HEK293 (cell line): Measurements from ENCODE around the gene PFDN1.

Experiments
- CTCF ChIA-PET: fragments of 350-600 bp; formaldehyde crosslinking; extraction: SDS; loops from one replicate; lab custom pipeline; 2021; ENCODE audit warnings: antibody characterized with exemption; lab: Yijun Ruan, JAX
- POLR2A ChIA-PET: fragments of 300-600 bp; formaldehyde crosslinking; extraction: SDS; loops from one replicate; lab custom pipeline; 2020; ENCODE audit warnings: antibody characterized with exemption, inconsistent platforms; lab: Yijun Ruan, JAX
- H3K27ac ChIP-seq: fragments of 200-500 bp; sonication (Bioruptor generic); 2 replicates; pipeline ENCODE4 v1.5.1; 2014; ENCODE audit warnings: low read depth, low read length, control low read depth, inconsistent platforms; ENCODE audit errors: extremely low read depth
- H3K36me3 ChIP-seq, 2 experiments: fragments of 200-500 bp in 1 of 2; sonication (Bioruptor generic) in 1 of 2; 1 replicate in 1 of 2; 2 replicates in 1 of 2; pipeline ENCODE4 v1.5.1; 2014 to 2017; ENCODE audit warnings: inconsistent platforms in 2 of 2, low read length in 2 of 2; ENCODE audit not compliant: control insufficient read depth in 2 of 2, insufficient read depth in 1 of 2
- H3K4me1 ChIP-seq: fragments of 200-500 bp; sonication (Bioruptor generic); 2 replicates; pipeline ENCODE4 v1.5.1; 2014; ENCODE audit warnings: mild to moderate bottlenecking, low read length, inconsistent platforms; ENCODE audit not compliant: control insufficient read depth, insufficient read depth
- H3K4me3 ChIP-seq: 2 replicates; pipeline ENCODE4 v1.5.1; 2011; ENCODE audit warnings: low read depth, mild to moderate bottlenecking, control low read depth, low read length, moderate library complexity
- H3K9me3 ChIP-seq: fragments of 200-500 bp; sonication (Bioruptor generic); 2 replicates; pipeline ENCODE4 v1.5.1; 2014; ENCODE audit warnings: low read depth, low read length, inconsistent platforms; ENCODE audit not compliant: control insufficient read depth, insufficient read depth
- BCL11B ChIP-seq: fragments of 450-650 bp; formaldehyde crosslinking; IDR thresholded peaks from 2 replicates; pipeline ENCODE4 v1.5.1; 2016; ENCODE audit warnings: low read depth, missing biosample characterization, missing genetic modification characterization
- EGR2 ChIP-seq: fragments of 450-650 bp; formaldehyde crosslinking; IDR thresholded peaks from 2 replicates; pipeline ENCODE4 v1.5.1; 2016; ENCODE audit warnings: low read depth, missing biosample characterization, missing genetic modification characterization
- GFI1B ChIP-seq: fragments of 450-650 bp; formaldehyde crosslinking; IDR thresholded peaks from 2 replicates; pipeline ENCODE4 v1.5.1; 2016; ENCODE audit warnings: missing biosample characterization, missing genetic modification characterization
- KLF7 ChIP-seq: fragments of 450-650 bp; formaldehyde crosslinking; IDR thresholded peaks from 2 replicates; pipeline ENCODE4 v1.5.1; 2016; ENCODE audit warnings: missing biosample characterization, missing genetic modification characterization, borderline replicate concordance
- OSR2 ChIP-seq: fragments of 450-650 bp; formaldehyde crosslinking; IDR thresholded peaks from 2 replicates; pipeline ENCODE4 v1.5.1; 2016; ENCODE audit warnings: missing biosample characterization, missing genetic modification characterization
- SALL2 ChIP-seq: fragments of 450-650 bp; formaldehyde crosslinking; IDR thresholded peaks from 2 replicates; pipeline ENCODE4 v1.5.0; 2017; ENCODE audit warnings: missing biosample characterization, mild to moderate bottlenecking, missing genetic modification characterization, borderline replicate concordance
- SP3 ChIP-seq: fragments of 450-650 bp; formaldehyde crosslinking; IDR thresholded peaks from 2 replicates; pipeline ENCODE4 v1.5.1; 2016; ENCODE audit warnings: missing biosample characterization, missing genetic modification characterization
- WT1 ChIP-seq: fragments of 450-650 bp; formaldehyde crosslinking; IDR thresholded peaks from 2 replicates; pipeline ENCODE4 v1.5.1; 2016; ENCODE audit warnings: missing biosample characterization, missing genetic modification characterization
- ZFHX2 ChIP-seq: fragments of 450-650 bp; formaldehyde crosslinking; conservative IDR thresholded peaks from 2 replicates; pipeline ENCODE4 v1.5.1; 2016; ENCODE audit warnings: missing biosample characterization, missing genetic modification characterization
- ZFP37 ChIP-seq: fragments of 450-650 bp; formaldehyde crosslinking; IDR thresholded peaks from 2 replicates; pipeline ENCODE4 v1.5.1; 2016; ENCODE audit warnings: missing biosample characterization, missing genetic modification characterization
- ZNF112 ChIP-seq: fragments of 450-650 bp; formaldehyde crosslinking; IDR thresholded peaks from 2 replicates; pipeline ENCODE4 v1.5.0; 2017; ENCODE audit warnings: missing biosample characterization, missing genetic modification characterization
- ZNF155 ChIP-seq: fragments of 450-650 bp; formaldehyde crosslinking; IDR thresholded peaks from 2 replicates; pipeline ENCODE4 v1.5.1; 2016; ENCODE audit warnings: missing biosample characterization, missing genetic modification characterization
- ZNF23 ChIP-seq: fragments of 450-650 bp; formaldehyde crosslinking; IDR thresholded peaks from 2 replicates; pipeline ENCODE4 v1.5.1; 2016; ENCODE audit warnings: missing biosample characterization, missing genetic modification characterization, borderline replicate concordance
- ZNF302 ChIP-seq: fragments of 450-650 bp; formaldehyde crosslinking; IDR thresholded peaks from 2 replicates; pipeline ENCODE4 v1.5.1; 2016; ENCODE audit warnings: missing biosample characterization, missing genetic modification characterization, low read depth
- ZNF600 ChIP-seq: fragments of 450-650 bp; formaldehyde crosslinking; IDR thresholded peaks from 2 replicates; pipeline ENCODE4 v1.5.1; 2016; ENCODE audit warnings: missing biosample characterization, missing genetic modification characterization
- ZNF658 ChIP-seq: fragments of 450-650 bp; formaldehyde crosslinking; IDR thresholded peaks from 2 replicates; pipeline ENCODE4; 2016; ENCODE audit warnings: missing biosample characterization, missing genetic modification characterization
- ZNF677 ChIP-seq: fragments of 450-650 bp; IDR thresholded peaks from 2 replicates; pipeline ENCODE4 v1.5.0; 2018; ENCODE audit warnings: missing biosample characterization, mild to moderate bottlenecking, missing genetic modification characterization, moderate library complexity
- ZNF747 ChIP-seq: fragments of 450-650 bp; formaldehyde crosslinking; IDR thresholded peaks from 2 replicates; pipeline ENCODE4 v1.5.1; 2016; ENCODE audit warnings: missing biosample characterization, missing genetic modification characterization
- ZNF843 ChIP-seq: fragments of 450-650 bp; formaldehyde crosslinking; IDR thresholded peaks from 2 replicates; pipeline ENCODE4 v1.5.1; 2016; ENCODE audit warnings: missing biosample characterization, missing genetic modification characterization
- TF ChIP-seq, protein P1 (sequence below): fragments of 450-650 bp; formaldehyde crosslinking; IDR thresholded peaks from 2 replicates; pipeline ENCODE4 v1.5.0; 2017; ENCODE audit warnings: missing biosample characterization, missing genetic modification characterization, borderline replicate concordance
- TF ChIP-seq, protein P2 (sequence below): fragments of 450-650 bp; formaldehyde crosslinking; IDR thresholded peaks from 2 replicates; pipeline ENCODE4 v1.5.1; 2016; ENCODE audit warnings: missing biosample characterization, missing genetic modification characterization
- TF ChIP-seq, protein P3 (sequence below): fragments of 450-650 bp; formaldehyde crosslinking; IDR thresholded peaks from 2 replicates; pipeline ENCODE4 v1.5.1; 2016; ENCODE audit warnings: missing biosample characterization, missing genetic modification characterization
- TF ChIP-seq, protein P4 (sequence below): fragments of 450-650 bp; formaldehyde crosslinking; IDR thresholded peaks from 2 replicates; pipeline ENCODE4 v1.5.1; 2016; ENCODE audit warnings: missing biosample characterization, missing genetic modification characterization

Gene PFDN1

DNA sequence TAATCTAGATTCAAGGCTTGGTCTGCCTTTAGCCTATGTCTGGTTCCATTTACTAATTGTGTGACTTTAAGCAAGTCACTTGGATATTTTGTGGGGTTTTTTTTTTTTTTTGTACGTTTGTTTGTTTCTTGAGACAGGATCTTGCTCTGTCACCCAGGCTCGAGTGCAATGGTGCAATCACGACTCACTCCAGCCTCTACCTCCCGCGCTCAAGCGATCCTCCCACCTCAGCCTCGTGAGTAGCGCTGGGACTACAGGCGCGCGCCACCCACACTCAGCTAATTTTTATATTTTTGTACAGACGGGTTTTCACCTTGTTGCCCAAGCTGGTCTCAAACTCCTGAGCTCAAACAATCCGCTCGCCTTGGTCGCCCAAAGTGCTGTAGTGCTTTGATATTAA, 1.1 kb upstream of the PFDN1 start:
- Histone ChIP-seq H3K9me3 (no peaks in the 10 kb centered on the region), H3K27ac (no peak overlapping the region), H3K36me3 (peaks cover 6 to 7% of the 10 kb centered on the region in 2 experiments; a peak in 2 of 3 replicates), H3K4me3 (no peak overlapping the region)
- POLR2A ChIA-PET, result interaction anchor here (1.1 to 2.5 kb wide), 3 partner anchors 7 to 42 kb away, joined by 7 to 37 read pairs (median 9); partner anchors contain the start of gene HBEGF
- CTCF ChIA-PET, result interaction anchor here (1.0 to 3.8 kb wide), 2 partner anchors 14 to 42 kb away, joined by 3 to 27 read pairs; partner anchors contain the start of gene HBEGF
- TF ChIP-seq EGR2 (tag by site-specific recombination) (peak; percentile 28; the same call in 1 of the 2 replicates), WT1 (tag by site-specific recombination) (no peak), ZFHX2 (0 out of 2 replicates have a peak, but pooled peaks have one; percentile 20)
- TF ChIP-seq, protein P1, sequence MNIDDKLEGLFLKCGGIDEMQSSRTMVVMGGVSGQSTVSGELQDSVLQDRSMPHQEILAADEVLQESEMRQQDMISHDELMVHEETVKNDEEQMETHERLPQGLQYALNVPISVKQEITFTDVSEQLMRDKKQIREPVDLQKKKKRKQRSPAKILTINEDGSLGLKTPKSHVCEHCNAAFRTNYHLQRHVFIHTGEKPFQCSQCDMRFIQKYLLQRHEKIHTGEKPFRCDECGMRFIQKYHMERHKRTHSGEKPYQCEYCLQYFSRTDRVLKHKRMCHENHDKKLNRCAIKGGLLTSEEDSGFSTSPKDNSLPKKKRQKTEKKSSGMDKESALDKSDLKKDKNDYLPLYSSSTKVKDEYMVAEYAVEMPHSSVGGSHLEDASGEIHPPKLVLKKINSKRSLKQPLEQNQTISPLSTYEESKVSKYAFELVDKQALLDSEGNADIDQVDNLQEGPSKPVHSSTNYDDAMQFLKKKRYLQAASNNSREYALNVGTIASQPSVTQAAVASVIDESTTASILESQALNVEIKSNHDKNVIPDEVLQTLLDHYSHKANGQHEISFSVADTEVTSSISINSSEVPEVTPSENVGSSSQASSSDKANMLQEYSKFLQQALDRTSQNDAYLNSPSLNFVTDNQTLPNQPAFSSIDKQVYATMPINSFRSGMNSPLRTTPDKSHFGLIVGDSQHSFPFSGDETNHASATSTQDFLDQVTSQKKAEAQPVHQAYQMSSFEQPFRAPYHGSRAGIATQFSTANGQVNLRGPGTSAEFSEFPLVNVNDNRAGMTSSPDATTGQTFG (tag by site-specific recombination), result no peak
- TF ChIP-seq, all 188 proteins: peak for 2
- peaks cover 15% of the 10 kb centered on the region for H3K4me1 ChIP-seq

DNA sequence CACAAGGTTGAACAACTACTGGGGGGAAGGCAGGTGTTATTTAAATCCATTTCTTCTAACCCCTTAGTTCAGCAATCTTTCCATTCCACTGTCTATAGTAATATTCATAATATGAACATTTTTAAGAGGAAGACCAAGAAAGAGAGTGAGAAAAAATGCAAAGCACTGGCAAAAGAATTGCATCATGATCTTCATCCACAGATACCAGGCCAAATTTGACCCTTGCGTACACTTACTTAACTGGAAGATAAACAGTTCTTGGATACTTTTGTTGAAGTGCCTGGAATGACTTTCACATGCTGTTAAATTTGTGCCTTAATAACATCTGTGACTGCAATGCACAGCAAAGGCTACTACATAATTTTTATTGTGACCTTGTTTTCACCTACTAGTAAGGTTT, 1.8 kb downstream of the PFDN1 start:
- H3K27ac ChIP-seq, result no peak overlapping the region
- CTCF ChIA-PET, result no interaction called here
- POLR2A ChIA-PET, result interaction anchor here (2.5 kb wide), 1 partner anchor 45 kb away, joined by 37 read pairs; the partner anchor contains the start of gene HBEGF

DNA sequence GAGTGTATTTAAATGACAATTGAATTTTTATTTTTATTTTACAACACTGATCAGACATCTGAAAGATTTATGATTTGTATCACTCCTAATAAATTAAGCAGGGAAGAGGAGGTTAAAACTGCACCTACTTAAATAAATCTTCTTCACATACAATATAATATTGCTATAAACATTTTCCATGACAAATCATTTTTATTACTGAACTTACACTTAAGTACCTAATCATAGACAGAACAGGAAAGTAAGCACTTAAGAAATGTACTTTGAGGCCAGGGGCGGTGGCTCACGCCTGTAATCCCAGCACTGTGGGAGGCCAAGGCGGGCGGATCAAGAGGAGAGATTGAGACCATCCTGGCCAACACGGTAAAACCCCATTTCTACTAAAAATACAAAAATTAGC, 3.8 kb downstream of the PFDN1 start:
- Histone ChIP-seq H3K9me3 (no peaks in the 10 kb centered on the region), H3K4me1 (peaks cover 45% of the 10 kb centered on the region), H3K4me3 (no peak overlapping the region), H3K27ac (no peak overlapping the region), H3K36me3 (peaks cover 7 to 10% of the 10 kb centered on the region in 2 experiments; a peak in 2 of 3 replicates)
- POLR2A ChIA-PET, result no interaction called here
- CTCF ChIA-PET, result interaction anchor here (0.8 to 1.5 kb wide), 2 partner anchors 44 to 54 kb away, joined by 3 to 7 read pairs; no protein-coding TSS in a partner anchor
- TF ChIP-seq, protein P2, sequence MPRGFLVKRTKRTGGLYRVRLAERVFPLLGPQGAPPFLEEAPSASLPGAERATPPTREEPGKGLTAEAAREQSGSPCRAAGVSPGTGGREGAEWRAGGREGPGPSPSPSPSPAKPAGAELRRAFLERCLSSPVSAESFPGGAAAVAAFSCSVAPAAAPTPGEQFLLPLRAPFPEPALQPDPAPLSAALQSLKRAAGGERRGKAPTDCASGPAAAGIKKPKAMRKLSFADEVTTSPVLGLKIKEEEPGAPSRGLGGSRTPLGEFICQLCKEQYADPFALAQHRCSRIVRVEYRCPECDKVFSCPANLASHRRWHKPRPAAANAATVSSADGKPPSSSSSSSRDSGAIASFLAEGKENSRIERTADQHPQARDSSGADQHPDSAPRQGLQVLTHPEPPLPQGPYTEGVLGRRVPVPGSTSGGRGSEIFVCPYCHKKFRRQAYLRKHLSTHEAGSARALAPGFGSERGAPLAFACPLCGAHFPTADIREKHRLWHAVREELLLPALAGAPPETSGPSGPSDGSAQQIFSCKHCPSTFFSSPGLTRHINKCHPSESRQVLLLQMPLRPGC (tag by site-specific recombination), result no peak
- TF ChIP-seq ZNF843 (tag by site-specific recombination), result no peak
- no peak for TF ChIP-seq ZNF747 (tag by site-specific recombination)
- TF ChIP-seq ZNF600 (tag by site-specific recombination), result no peak
- no peak for TF ChIP-seq BCL11B (tag by site-specific recombination)
- no peak for TF ChIP-seq ZNF23 (tag by site-specific recombination)
- TF ChIP-seq ZNF658 (tag by site-specific recombination), result no peak
- no peak for TF ChIP-seq EGR2 (tag by site-specific recombination)
- no peak for TF ChIP-seq ZNF155
- no peak for TF ChIP-seq GFI1B
- no peak for TF ChIP-seq ZNF677 (tag by site-specific recombination)
- TF ChIP-seq, protein P3, sequence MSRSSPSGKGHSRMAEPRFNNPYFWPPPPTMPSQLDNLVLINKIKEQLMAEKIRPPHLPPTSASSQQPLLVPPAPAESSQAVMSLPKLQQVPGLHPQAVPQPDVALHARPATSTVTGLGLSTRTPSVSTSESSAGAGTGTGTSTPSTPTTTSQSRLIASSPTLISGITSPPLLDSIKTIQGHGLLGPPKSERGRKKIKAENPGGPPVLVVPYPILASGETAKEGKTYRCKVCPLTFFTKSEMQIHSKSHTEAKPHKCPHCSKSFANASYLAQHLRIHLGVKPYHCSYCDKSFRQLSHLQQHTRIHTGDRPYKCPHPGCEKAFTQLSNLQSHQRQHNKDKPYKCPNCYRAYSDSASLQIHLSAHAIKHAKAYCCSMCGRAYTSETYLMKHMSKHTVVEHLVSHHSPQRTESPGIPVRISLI (tag by site-specific recombination), result no peak
- no peak for TF ChIP-seq ZNF112 (tag by site-specific recombination)

More for the DNA sequence above, 1.8 kb downstream of the PFDN1 start:
- Histone ChIP-seq H3K9me3 (no peaks in the 10 kb centered on the region), H3K4me1 (peaks cover 28% of the 10 kb centered on the region), H3K4me3 (no peak overlapping the region), H3K36me3 (peaks cover 7 to 10% of the 10 kb centered on the region in 2 experiments; a peak in 2 of 3 replicates)
- TF ChIP-seq SP3 (tag by site-specific recombination), result no peak
- TF ChIP-seq KLF7, result no peak
- TF ChIP-seq ZNF302, result no peak
- TF ChIP-seq ZFP37 (tag by site-specific recombination), result no peak
- TF ChIP-seq SALL2 (tag by site-specific recombination), result no peak
- peak; percentile 33; the same call in 1 of the 2 replicates for TF ChIP-seq OSR2 (tag by site-specific recombination)
- TF ChIP-seq, protein P4, sequence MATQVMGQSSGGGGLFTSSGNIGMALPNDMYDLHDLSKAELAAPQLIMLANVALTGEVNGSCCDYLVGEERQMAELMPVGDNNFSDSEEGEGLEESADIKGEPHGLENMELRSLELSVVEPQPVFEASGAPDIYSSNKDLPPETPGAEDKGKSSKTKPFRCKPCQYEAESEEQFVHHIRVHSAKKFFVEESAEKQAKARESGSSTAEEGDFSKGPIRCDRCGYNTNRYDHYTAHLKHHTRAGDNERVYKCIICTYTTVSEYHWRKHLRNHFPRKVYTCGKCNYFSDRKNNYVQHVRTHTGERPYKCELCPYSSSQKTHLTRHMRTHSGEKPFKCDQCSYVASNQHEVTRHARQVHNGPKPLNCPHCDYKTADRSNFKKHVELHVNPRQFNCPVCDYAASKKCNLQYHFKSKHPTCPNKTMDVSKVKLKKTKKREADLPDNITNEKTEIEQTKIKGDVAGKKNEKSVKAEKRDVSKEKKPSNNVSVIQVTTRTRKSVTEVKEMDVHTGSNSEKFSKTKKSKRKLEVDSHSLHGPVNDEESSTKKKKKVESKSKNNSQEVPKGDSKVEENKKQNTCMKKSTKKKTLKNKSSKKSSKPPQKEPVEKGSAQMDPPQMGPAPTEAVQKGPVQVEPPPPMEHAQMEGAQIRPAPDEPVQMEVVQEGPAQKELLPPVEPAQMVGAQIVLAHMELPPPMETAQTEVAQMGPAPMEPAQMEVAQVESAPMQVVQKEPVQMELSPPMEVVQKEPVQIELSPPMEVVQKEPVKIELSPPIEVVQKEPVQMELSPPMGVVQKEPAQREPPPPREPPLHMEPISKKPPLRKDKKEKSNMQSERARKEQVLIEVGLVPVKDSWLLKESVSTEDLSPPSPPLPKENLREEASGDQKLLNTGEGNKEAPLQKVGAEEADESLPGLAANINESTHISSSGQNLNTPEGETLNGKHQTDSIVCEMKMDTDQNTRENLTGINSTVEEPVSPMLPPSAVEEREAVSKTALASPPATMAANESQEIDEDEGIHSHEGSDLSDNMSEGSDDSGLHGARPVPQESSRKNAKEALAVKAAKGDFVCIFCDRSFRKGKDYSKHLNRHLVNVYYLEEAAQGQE (tag by site-specific recombination), result no peak
